ENCODE data around the gene UPK1B.

The UPK1B gene

GRCh38 chr3:119184796-119185570 lies 11.6 kb downstream of the UPK1B start:
- ATAC-seq (ENCODE audit: low read depth) (peak; percentile 86), DNase-seq (ENCODE audit: low spot score) (no peak)
- TF ChIP-seq CTCF (IDR thresholded peaks at IDR 0.05; ENCODE audit: poor library complexity, severe bottlenecking): no peak
- Histone ChIP-seq H3K4me3 (ENCODE audit: severe bottlenecking) (no peak overlapping the region), H3K9me3 (ENCODE audit: severe bottlenecking) (no peaks in the 10 kb centered on the region), H3K4me1 (ENCODE audit: insufficient read depth, poor library complexity, severe bottlenecking) (peaks cover 22% of the 10 kb centered on the region), H3K27ac (ENCODE audit: poor library complexity, severe bottlenecking) (peak overlapping the region; percentile 68), H3K27me3 (ENCODE audit: insufficient read depth, poor library complexity, severe bottlenecking) (no peaks in the 10 kb centered on the region), H3K36me3 (ENCODE audit: low read depth) (no peaks in the 10 kb centered on the region)

GRCh38 chr3:119187266-119187665 lies 13.9 kb downstream of the UPK1B start:
- H3K36me3 ChIP-seq (ENCODE audit: low read depth): no peaks in the 10 kb centered on the region
- no peaks in the 10 kb centered on the region for H3K27me3 ChIP-seq (ENCODE audit: insufficient read depth, poor library complexity, severe bottlenecking)
- H3K27ac ChIP-seq (ENCODE audit: poor library complexity, severe bottlenecking): no peak overlapping the region
- H3K9me3 ChIP-seq (ENCODE audit: severe bottlenecking): no peaks in the 10 kb centered on the region
- DNase-seq (ENCODE audit: low spot score): no peak
- no peak overlapping the region for H3K4me3 ChIP-seq (ENCODE audit: severe bottlenecking)
- no peak for TF ChIP-seq CTCF (IDR thresholded peaks at IDR 0.05; ENCODE audit: poor library complexity, severe bottlenecking)
- H3K4me1 ChIP-seq (ENCODE audit: insufficient read depth, poor library complexity, severe bottlenecking): peaks cover 12% of the 10 kb centered on the region
- ATAC-seq (ENCODE audit: low read depth): no peak

- ATAC-seq (ENCODE audit: low read depth) (no peak), DNase-seq (ENCODE audit: low spot score) (no peak)
- no peak overlapping the region for H3K27ac ChIP-seq (ENCODE audit: poor library complexity, severe bottlenecking)
- H3K4me1 ChIP-seq (ENCODE audit: insufficient read depth, poor library complexity, severe bottlenecking): no peaks in the 10 kb centered on the region
- no peak overlapping the region for H3K4me3 ChIP-seq (ENCODE audit: severe bottlenecking)
- TF ChIP-seq CTCF (IDR thresholded peaks at IDR 0.05; ENCODE audit: poor library complexity, severe bottlenecking): no peak
- H3K9me3 ChIP-seq (ENCODE audit: severe bottlenecking): no peaks in the 10 kb centered on the region
- no peaks in the 10 kb centered on the region for H3K27me3 ChIP-seq (ENCODE audit: insufficient read depth, poor library complexity, severe bottlenecking)
- no peaks in the 10 kb centered on the region for H3K36me3 ChIP-seq (ENCODE audit: low read depth)
These were observed 18.4 kb downstream of the UPK1B start for GRCh38 chr3:119191800-119192199.

GRCh38 chr3:119194237-119195150 lies 21.1 kb downstream of the UPK1B start:
- Histone ChIP-seq H3K4me3 (ENCODE audit: severe bottlenecking) (no peak overlapping the region), H3K9me3 (ENCODE audit: severe bottlenecking) (no peaks in the 10 kb centered on the region), H3K4me1 (ENCODE audit: insufficient read depth, poor library complexity, severe bottlenecking) (no peaks in the 10 kb centered on the region), H3K36me3 (ENCODE audit: low read depth) (no peaks in the 10 kb centered on the region), H3K27me3 (ENCODE audit: insufficient read depth, poor library complexity, severe bottlenecking) (no peaks in the 10 kb centered on the region), H3K27ac (ENCODE audit: poor library complexity, severe bottlenecking) (peak overlapping the region; percentile 8)
- ATAC-seq (ENCODE audit: low read depth) (peak; percentile 48; the same call in 2 of the 3 replicates), DNase-seq (ENCODE audit: low spot score) (no peak)
- no peak for TF ChIP-seq CTCF (IDR thresholded peaks at IDR 0.05; ENCODE audit: poor library complexity, severe bottlenecking)

All from RWPE2 (cell line).